Heart left ventricle (tissue), 16 donors: ENCODE measurements around the gene FCN3. TPM values are rescaled to one million over a fixed set of nuclear protein-coding genes. Genes with fewer than 3 reads are reported as not detected.
"Not testable (repeated sequence)": the region's sequence is repeated elsewhere in the genome, so short reads cannot be mapped to it uniquely, and the experiment has no call there.

ENCODE experiments used
- ATAC-seq, 4 donors: fragments of 200-7000 bp; cut with Tn5 transposase; one replicate each; pipeline ENCODE4 v1.9.1; 2020 to 2022; ENCODE audit warnings: moderate library complexity in 4 of 4, mild to moderate bottlenecking in 3 of 4, moderate number of reproducible peaks in 1 of 4
- DNase-seq, 5 donors: peaks; one replicate each; pipeline ENCODE4 v3.0.0-alpha.2; 2020
- H3K27ac ChIP-seq, 12 donors: fragments of 200-600 bp; sonication (generic) in 4 of 12; one replicate each; pipeline versions ENCODE4 v1.5.0 to v1.8.0; 2016 to 2022; ENCODE audit warnings: mild to moderate bottlenecking in 2 of 12
- H3K27me3 ChIP-seq, 9 donors: fragments of 200-600 bp; sonication (generic) in 2 of 9; one replicate each; pipeline versions ENCODE4 v1.5.1 to v1.8.0; 2016 to 2022; ENCODE audit warnings: mild to moderate bottlenecking in 3 of 9
- H3K36me3 ChIP-seq, 9 donors: fragments of 200-600 bp; sonication (generic) in 2 of 9; one replicate each; pipeline versions ENCODE4 v1.5.0 to v1.8.0; 2018 to 2022; ENCODE audit warnings: mild to moderate bottlenecking in 2 of 9
- H3K4me1 ChIP-seq, 12 donors: fragments of 200-600 bp; sonication (generic) in 4 of 12; one replicate each; pipeline versions ENCODE4 v1.5.0 to v1.8.0; 2016 to 2022; ENCODE audit warnings: mild to moderate bottlenecking in 3 of 12
- H3K4me3 ChIP-seq, 12 donors: fragments of 200-600 bp; sonication (generic) in 4 of 12; one replicate each; pipeline versions ENCODE4 v1.5.0 to v1.8.0; 2017 to 2022; ENCODE audit warnings: mild to moderate bottlenecking in 9 of 12, moderate library complexity in 4 of 12
- H3K9me3 ChIP-seq, 12 donors: fragments of 200-600 bp; sonication (generic) in 4 of 12; one replicate each; pipeline versions ENCODE4 v1.5.0 to v1.8.0; 2016 to 2022; ENCODE audit warnings: mild to moderate bottlenecking in 1 of 12
- CTCF ChIP-seq, 12 donors: fragments of 200-600 bp; sonication (generic) in 4 of 12; IDR thresholded peaks; one replicate each; pipeline versions ENCODE4 v1.5.0 to v1.8.0; 2018 to 2022; ENCODE audit warnings: antibody characterized with exemption in 12 of 12, mild to moderate bottlenecking in 5 of 12
- POLR2A ChIP-seq, 2 donors: fragments of 450-650 bp; IDR thresholded peaks; one replicate each; pipeline ENCODE4 v1.6.1; 2017; ENCODE audit warnings: antibody characterized with exemption in 2 of 2, mild to moderate bottlenecking in 2 of 2, moderate library complexity in 2 of 2
- WGBS, 4 donors: extraction: QIAGEN DNeasy Blood & Tissue Kit in 2 of 4; methylation state at CpG; one replicate each; pipeline versions ENCODE4 v1.1.5 to v1.1.7; 2013 to 2018; 5-methylcytosine and 5-hydroxymethylcytosine counted together
- intact Hi-C, 10 donors: fragments of 100-400 bp; cut with DNase I; formaldehyde crosslinking; loops; one replicate each; pipeline versions ENCODE4 v1.11.1 to v1.14.2; 2022
- polyA plus RNA-seq, 2 donors: library from polyadenylated mRNA; stranded (reverse); fragments of 200-250 nt; gene quantifications; one replicate each; pipeline ENCODE4 v1.2.3, GENCODE V29; 2013
- total RNA-seq, 9 donors: library from RNA; depleted of rRNA in 2 of 9; stranded (reverse); fragments of >200 nt in 2 of 9; fragmentation: NEBNext Ultra II Directional in 3 of 9; extraction: Animal tissue kit (Norgen Biotek cat#: 25700) in 3 of 9; gene quantifications; one replicate each; pipeline versions ENCODE4 v1.1.0 to v1.2.4, GENCODE V29; 2016 to 2023
- donor health status: ischemic (EF 13 %, LVEDD 7.1; RV severe dilation, severe dysfunction).
- donor health status: healthy with polysubstance abuse.
- donor health status: DM: no; HTN: yes; CAD: no.
- donor health status: DM: no; HTN: no; CAD: no.
- donor health status: ischemic (EF 25% LVEDD 6.9; RV normal size, moderate dysfunction).
- donor health status: ischemic (EF 25% LVEDD 5.7; RV mildly dilated, moderate dysfunction).
- donor health status: healthy.
- donor health status: DM: yes; HTN: yes; CAD: no.
- donor health status: ischemic (EF 35%, LVEDD 5.7; RV mildly dilated, moderate dysfunction).
- donor health status: nonischemic (EF 11% LVEDD 7.7; RV severe dilation, severe dysfunction).
- donor health status: DM: yes; HTN: yes; CAD: no.
- donor health status: PGD.
- donor health status: ischemic (EF 29% LVEDD 5.4; RV normal size, mild dysfunction).
- donor health status: nonischemic (EF 23%, LVEDD 6.1; RV moderate dilation, normal function).

FCN3 gene
- total and polyA plus RNA-seq, 11 donors = 2.4 to 141 (median 35.4) TPM

- DNase-seq = peak; percentile 91 to 96 (median 94)
- peak; percentile 81 to 90 (median 88) for ATAC-seq
- intact Hi-C loops = loop anchor here in 9 of 10 donors (2.0 to 10.0 kb wide), 10 partner anchors 27 to 347 kb away; no protein-coding TSS in a partner anchor
- no peaks in the 10 kb centered on the region for H3K9me3 ChIP-seq
- H3K27ac ChIP-seq = peak within 1 kb of the TSS in 11 of 12 donors; percentile 51 to 83 (median 71)
- WGBS, 4 donors = 2 to 7% (median 2%) methylated on average over 15 to 69 of the region's 69 CpGs
- H3K4me1 ChIP-seq = peaks cover 7 to 51% (median 28%) of the 10 kb centered on the region in 12 donors
- H3K4me3 ChIP-seq = peak within 1 kb of the TSS; percentile 32 to 78 (median 58)
- TF ChIP-seq POLR2A (IDR thresholded peaks at IDR 0.05) (peak in 1 of 2 donors; percentile 67), CTCF (IDR thresholded peaks at IDR 0.05) (peak; percentile 19 to 80 (median 58))
- no peaks in the 10 kb centered on the region for H3K36me3 ChIP-seq
- H3K27me3 ChIP-seq = no peaks in the 10 kb centered on the region
Measured at GRCh38 chr1:27392096-27392777, 17.6 kb upstream of the FCN3 start, which contains the start of gene GPR3. Gene GPR3, plus strand, starts transcription at chr1:27392622. Its CDS starts 1,177 bp downstream, at chr1:27393799.

GRCh38 chr1:27391511-27392095, 17.0 kb upstream of the FCN3 start:
- Histone ChIP-seq H3K9me3 (no peaks in the 10 kb centered on the region), H3K27me3 (no peaks in the 10 kb centered on the region), H3K4me3 (peak overlapping the region in 10 of 12 donors; percentile 33 to 78 (median 59)), H3K4me1 (peaks cover 7 to 45% (median 23%) of the 10 kb centered on the region in 12 donors), H3K27ac (peak overlapping the region in 11 of 12 donors; percentile 51 to 83 (median 71)), H3K36me3 (no peaks in the 10 kb centered on the region)
- DNase-seq (peak in 4 of 5 donors; percentile 62 to 83 (median 72)), ATAC-seq (peak; percentile 51 to 68 (median 52))
- WGBS, 4 donors = 7 to 10% (median 9%) methylated on average over 12 to 13 of the region's 13 CpGs
- intact Hi-C loops = loop anchor here in 9 of 10 donors (2.0 to 10.0 kb wide), 10 partner anchors 27 to 347 kb away; no protein-coding TSS in a partner anchor
- TF ChIP-seq CTCF (IDR thresholded peaks at IDR 0.05) (peak in 4 of 12 donors; percentile 17 to 31 (median 22)), POLR2A (IDR thresholded peaks at IDR 0.05) (no peak)

- intact Hi-C loops = loop anchor here in 4 of 10 donors (2.0 to 10.0 kb wide), 5 partner anchors 22 to 286 kb away; partner anchors contain the start of gene MAP3K6 (in 1 of the 4)
- Histone ChIP-seq H3K27ac (peak overlapping the region in 5 of 12 donors; percentile 3 to 64 (median 11)), H3K4me1 (peaks cover 7 to 30% (median 17%) of the 10 kb centered on the region in 12 donors), H3K36me3 (no peaks in the 10 kb centered on the region), H3K4me3 (no peak overlapping the region), H3K9me3 (no peaks in the 10 kb centered on the region), H3K27me3 (no peaks in the 10 kb centered on the region)
- ATAC-seq (peak in 1 of 4 donors; percentile 20), DNase-seq (peak in 4 of 5 donors; percentile 58 to 69 (median 68))
- WGBS, 4 donors = 37 to 43% (median 42%) methylated on average over 5 of the region's 5 CpGs
- TF ChIP-seq POLR2A (IDR thresholded peaks at IDR 0.05) (no peak), CTCF (IDR thresholded peaks at IDR 0.05) (peak; percentile 77 to 90 (median 84))
Measured at GRCh38 chr1:27388337-27389005, 13.8 kb upstream of the FCN3 start.

DNA sequence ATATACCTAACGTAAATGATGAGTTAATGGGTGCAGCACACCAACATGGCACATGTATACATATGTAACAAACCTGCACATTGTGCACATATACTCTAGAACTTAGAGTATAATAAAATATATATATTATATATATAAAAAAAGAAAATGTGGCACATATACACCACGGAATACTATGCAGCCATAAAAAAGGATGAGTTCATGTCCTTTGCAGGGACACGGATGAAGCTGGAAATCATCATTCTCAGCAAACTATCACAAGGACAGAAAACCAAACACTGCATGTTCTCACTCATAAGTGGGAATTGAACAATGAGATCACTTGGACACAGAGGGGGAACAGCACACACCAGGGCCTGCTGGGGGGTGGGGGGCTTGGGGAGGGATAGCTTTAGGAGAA, 10.2 kb upstream of the FCN3 start:
- H3K27ac ChIP-seq, DNase-seq, H3K4me3 ChIP-seq, H3K9me3 ChIP-seq, ATAC-seq, H3K27me3 ChIP-seq, H3K36me3 ChIP-seq: not testable (repeated sequence)
- H3K4me1 ChIP-seq = peaks cover 0 to 28% (median 4%) of the 10 kb centered on the region in 12 donors
- intact Hi-C loops = loop anchor here in 2 of 10 donors (5.0 to 10.0 kb wide), 2 partner anchors 280 to 282 kb away; no protein-coding TSS in a partner anchor
- WGBS, 4 donors = 87 to 99% (median 96%) methylated on average over 3 of the region's 3 CpGs
